ENCODE results near the gene LINC01488. TPM values are rescaled to one million over a fixed set of nuclear protein-coding genes. Genes with fewer than 3 reads are reported as not detected.

Gene LINC01488
- total and polyA plus RNA-seq, 9 of the 15 experiments (the other 6 are each of a cell fraction or from before 2014, with no cell fraction given) = not detected

DNA sequence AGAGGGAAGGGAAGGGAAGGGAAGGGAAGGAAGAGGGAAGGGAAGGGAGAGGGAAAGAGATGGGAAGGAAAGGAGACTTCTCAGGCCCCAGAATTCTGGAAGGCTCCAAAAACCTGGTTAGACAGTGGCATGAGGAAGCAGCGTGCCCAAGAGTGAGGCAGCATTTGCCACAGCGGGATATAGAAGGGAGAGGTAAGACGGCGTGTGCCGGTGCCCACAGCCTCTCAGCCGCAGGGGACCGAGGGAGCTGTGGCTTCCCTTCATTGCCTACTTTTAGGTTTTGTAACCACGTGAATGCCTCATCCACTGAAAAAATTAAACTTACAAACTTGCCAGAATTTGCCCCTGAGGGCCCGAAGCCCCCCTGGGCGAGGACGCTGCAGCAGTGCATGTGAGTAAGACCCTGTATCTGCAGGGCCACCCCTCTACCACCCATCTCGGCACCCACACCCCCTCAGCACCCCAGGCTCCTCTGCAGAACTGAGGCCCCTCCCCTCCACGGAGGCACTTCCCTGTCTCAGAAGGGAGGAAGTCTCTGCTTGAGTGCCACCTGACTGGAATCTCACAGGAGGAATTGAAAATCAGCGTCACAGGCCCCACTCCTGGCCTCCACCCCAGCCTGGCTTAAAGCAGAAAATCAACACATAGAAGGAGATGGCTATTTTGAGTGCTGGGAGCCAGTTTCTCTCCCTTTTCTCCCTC is 58.1 kb downstream of the LINC01488 start:
- in situ Hi-C loops (cut with MboI) (no loop called here), intact Hi-C loops (cut with micrococcal nuclease) (no loop called here)
- BruUV-seq (replicated peaks) = no TSS peak
- ATAC-seq (no peak), DNase-seq (ENCODE audit: extremely low read depth in 1 of 4, low spot score in 3 of 4) (peak in 1 of 4 experiments; percentile 10), FAIRE-seq (no peak)
- Histone ChIP-seq H3K36me3 (ENCODE audit: control insufficient read depth, insufficient read depth, low read length) (no peaks in the 10 kb centered on the region), H3K4me2 (ENCODE audit: insufficient read depth, low read length) (no peak overlapping the region), H3K27ac (ENCODE audit: extremely low read depth, low read depth, low read length) (no peak overlapping the region), H3K9me3 (replicated peaks; ENCODE audit: control insufficient read depth, insufficient read depth, low read depth, low read length) (no peaks in the 10 kb centered on the region), H3K27me3 (ENCODE audit: control insufficient read depth in 2 of 2, insufficient read depth in 2 of 2, low read length in 2 of 2) (peaks cover 29 to 73% of the 10 kb centered on the region in 2 experiments), H3K9ac (ENCODE audit: insufficient read depth in 1 of 2, low read depth in 2 of 2, low read length in 2 of 2) (no peak overlapping the region), H3K9me1 (ENCODE audit: control insufficient read depth, insufficient read depth, low read length) (no peaks in the 10 kb centered on the region), H3K4me1 (replicated peaks in 1 of 2; ENCODE audit: control insufficient read depth in 2 of 2, insufficient read depth in 2 of 2, low read length in 2 of 2) (peaks cover 0 to 12% of the 10 kb centered on the region in 2 experiments; a peak in 2 of 5 replicates), H3K79me2 (ENCODE audit: control insufficient read depth, insufficient read depth, low read length) (no peaks in the 10 kb centered on the region), H2AFZ (ENCODE audit: low read depth, low read length) (no peak overlapping the region), H4K20me1 (replicated peaks; ENCODE audit: control insufficient read depth, insufficient read depth, low read length) (0 out of 2 replicates have a peak, but pooled peaks cover under 1% of the 10 kb centered on the region), H3K4me3 (no peak overlapping the region)
- 13% methylated on average over 13 of the region's 14 CpGs for WGBS (ENCODE audit: insufficient coverage, low coverage, missing lambda C conversion rate)
- CTCF ChIA-PET (ENCODE audit: low intra/inter-chr PET ratio) = no interaction called here
- POLR2A ChIA-PET = no interaction called here
- TF ChIP-seq SPI1 (IDR thresholded peaks at IDR 0.05; ENCODE audit: borderline replicate concordance, low read depth, low read length) (peak; percentile 75; the same call in 1 of the 2 replicates), TEAD2 (tag; IDR thresholded peaks at IDR 0.05) (no peak), FOSL1 (tag; conservative IDR thresholded peaks at IDR 0.05) (no peak), HDAC8 (tag; IDR thresholded peaks at IDR 0.05) (no peak)

Data from K562 (cell line).